Stimulated activated CD4-positive, alpha-beta T cell treated with anti-CD3 and anti-CD28 coated beads, Interleukin-2, amount 100 ng/mL, for 48 hours (primary cell): ENCODE data around the gene MVP.
"Not testable (repeated sequence)": the region's sequence is repeated elsewhere in the genome, so short reads cannot be mapped to it uniquely, and the experiment has no call there.

Experiments used
- DNase-seq, 2 donors: peaks; one replicate each; pipeline ENCODE4 v3.0.0-alpha.2; 2020

The MVP gene

DNA sequence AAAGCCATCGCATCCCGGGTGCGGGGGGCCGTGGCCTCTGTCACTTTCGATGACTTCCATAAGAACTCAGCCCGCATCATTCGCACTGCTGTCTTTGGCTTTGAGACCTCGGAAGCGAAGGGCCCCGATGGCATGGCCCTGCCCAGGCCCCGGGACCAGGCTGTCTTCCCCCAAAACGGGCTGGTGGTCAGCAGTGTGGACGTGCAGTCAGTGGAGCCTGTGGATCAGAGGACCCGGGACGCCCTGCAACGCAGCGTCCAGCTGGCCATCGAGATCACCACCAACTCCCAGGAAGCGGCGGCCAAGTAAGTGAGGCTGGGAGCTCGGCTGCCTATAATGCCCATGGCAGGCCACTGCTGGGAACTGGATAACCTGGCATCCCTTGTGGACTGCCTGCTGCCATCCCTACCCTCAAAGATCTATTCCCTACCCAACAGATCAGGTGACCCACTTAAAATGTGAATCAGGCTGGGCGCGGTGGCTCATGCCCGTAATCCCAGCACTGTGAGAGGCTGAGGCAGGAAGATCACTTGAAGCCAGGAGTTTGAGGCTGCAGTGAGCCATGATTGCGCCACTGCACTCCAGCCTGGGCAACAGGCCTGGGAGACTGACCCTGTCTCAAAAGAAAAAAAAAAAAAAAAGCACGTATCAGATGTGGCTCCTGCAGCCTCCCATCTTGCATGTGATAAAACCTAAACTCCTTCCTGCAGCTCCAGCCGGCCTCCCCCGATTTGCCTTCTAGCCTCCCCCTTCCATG, 24.5 kb downstream of the MVP start:
- DNase-seq = no peak

DNA sequence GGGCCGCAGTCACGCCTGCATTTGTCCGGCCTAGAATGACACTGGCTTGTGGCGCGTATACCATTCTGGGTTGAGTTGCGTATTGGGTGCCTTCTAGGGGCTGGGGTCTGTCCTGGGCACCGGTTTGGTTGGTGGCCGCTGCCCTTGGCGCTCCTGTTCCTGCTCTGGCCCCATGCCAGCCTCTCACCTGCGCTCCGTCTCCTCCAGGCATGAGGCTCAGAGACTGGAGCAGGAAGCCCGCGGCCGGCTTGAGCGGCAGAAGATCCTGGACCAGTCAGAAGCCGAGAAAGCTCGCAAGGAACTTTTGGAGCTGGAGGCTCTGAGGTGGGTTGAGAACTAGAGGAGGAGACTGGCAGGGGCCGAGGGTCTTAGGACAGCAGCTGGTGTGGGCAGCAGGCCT, 25.4 kb downstream of the MVP start:
- no peak for DNase-seq

DNA sequence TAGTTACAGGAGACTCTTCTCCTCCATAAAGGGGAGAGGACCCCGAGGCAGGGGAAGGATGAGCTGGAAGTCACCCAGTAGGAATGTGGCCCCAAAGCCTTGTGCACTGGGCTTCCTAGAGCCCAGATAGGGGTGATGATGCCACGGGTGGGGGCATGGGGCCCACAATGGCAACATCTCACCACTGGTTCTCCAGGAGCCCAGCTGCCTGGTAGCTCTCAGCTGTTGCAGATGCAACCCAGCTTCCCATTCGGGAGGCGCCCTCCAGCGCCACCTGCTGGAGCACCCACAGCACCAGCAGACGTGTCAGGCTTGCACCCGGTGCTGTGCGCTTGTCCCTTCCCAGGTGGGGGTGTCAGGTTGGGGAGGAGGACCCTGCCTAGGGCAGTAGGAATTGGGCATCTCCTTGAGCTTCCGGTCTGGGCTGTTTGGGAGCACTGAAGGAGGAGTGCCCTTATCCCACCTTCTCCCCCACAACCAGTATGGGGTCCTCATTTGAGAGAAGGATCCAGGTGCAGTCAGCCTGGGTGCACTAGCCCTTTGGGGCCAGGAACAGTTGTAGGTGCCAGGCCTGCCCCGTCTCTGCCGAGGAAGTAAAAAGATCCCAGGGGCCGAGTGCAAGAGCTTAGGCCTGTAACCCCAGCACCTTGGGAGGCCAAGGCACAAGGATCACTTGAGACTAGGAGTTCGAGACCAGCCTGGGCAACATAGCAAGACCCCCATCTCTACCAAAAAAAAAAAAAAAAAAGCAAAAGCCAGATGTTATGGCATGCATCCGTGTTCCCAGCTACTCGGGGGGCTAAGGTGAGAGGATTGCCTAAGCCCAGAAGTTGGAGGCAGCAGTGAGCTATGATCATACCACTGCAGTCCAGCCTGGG, 28.4 kb downstream of the MVP start:
- DNase-seq = peak; percentile 87 to 89

GRCh38 chr16:29849505-29849904, 29.2 kb downstream of the MVP start:
- DNase-seq = no peak

GRCh38 chr16:29850998-29851397, 30.7 kb downstream of the MVP start:
- no peak for DNase-seq

- no peak for DNase-seq
These were observed 32.4 kb downstream of the MVP start for GRCh38 chr16:29852654-29853053.

GRCh38 chr16:29854520-29855100, 34.3 kb downstream of the MVP start:
- DNase-seq = no peak

- DNase-seq = no peak
These were observed 37.0 kb downstream of the MVP start for GRCh38 chr16:29857133-29857760.

DNA sequence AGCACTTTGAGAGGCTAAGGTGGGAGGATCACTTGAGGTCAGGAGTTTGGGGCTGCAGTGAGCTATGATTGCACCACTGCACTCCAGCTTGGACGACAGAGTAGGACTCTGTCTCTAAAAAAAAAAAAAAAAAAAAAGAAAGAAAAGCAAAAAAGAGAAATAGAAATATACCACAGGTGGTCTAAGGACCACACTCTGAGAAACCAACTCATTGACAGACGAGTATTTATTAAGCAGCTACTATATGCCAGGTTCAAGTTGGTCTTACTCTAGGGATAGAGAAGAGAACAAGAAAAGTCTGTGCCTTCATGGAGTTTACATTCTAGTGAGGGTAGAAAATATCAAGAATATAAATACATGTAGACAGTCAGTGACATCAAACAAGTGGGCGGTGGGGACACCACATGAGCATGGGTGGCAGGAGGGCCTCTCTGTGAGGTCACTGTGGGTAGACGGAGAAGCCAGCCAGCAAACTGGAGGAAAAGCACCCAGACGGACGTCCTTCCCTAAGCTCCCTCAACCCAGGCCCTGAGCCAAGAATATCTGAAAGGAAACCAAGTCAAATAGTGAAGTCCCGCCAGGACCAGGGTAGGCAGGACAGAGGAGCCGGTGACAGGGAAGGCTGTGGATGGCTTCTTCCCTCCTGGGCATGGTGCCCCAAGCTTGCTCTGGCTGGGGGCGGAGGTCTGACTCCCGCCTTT, 38.0 kb downstream of the MVP start:
- no peak for DNase-seq

- no peak for DNase-seq
These were observed 38.7 kb downstream of the MVP start for GRCh38 chr16:29858974-29859373.

- no peak for DNase-seq
These were observed 40.0 kb downstream of the MVP start for GRCh38 chr16:29860218-29860617.

GRCh38 chr16:29862383-29862883, 42.2 kb downstream of the MVP start:
- no peak for DNase-seq

GRCh38 chr16:29862884-29863668, 42.8 kb downstream of the MVP start, which contains the start of gene CDIPT:
Gene CDIPT (minus strand): TSS chr16:29863226. CDS start chr16:29862857, 369 bp downstream.
- peak; percentile 84 to 92 for DNase-seq

- DNase-seq = no peak
These were observed 43.4 kb downstream of the MVP start for GRCh38 chr16:29863669-29863984.

DNA sequence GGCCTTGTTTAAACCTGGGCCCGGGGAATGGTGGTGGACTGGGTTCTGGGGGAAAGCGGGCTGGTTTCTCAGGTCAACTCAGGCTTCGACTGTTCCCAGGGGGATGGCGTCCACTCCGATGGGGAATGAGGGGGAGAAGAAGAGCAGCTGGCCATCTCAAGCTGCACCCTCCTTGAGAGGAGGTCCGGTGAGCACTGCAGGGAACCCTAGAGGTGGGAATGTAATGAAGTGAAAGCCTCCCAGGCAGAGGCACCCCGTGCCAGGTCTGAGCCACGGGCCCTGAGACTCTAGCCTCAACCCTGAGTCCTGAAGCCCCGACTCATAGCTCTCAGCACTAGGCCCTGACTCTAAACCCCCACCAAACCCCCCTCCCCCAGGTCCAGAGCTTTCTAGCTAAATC, 43.9 kb downstream of the MVP start:
- DNase-seq = no peak

- no peak for DNase-seq
These were observed 48.2 kb downstream of the MVP start for GRCh38 chr16:29868396-29869009.

GRCh38 chr16:29869067-29869466, 48.8 kb downstream of the MVP start:
- not testable (repeated sequence) for DNase-seq

GRCh38 chr16:29871822-29872546, 51.7 kb downstream of the MVP start:
- no peak for DNase-seq

- DNase-seq = no peak
These were observed 53.1 kb downstream of the MVP start for GRCh38 chr16:29873319-29873718.

DNA sequence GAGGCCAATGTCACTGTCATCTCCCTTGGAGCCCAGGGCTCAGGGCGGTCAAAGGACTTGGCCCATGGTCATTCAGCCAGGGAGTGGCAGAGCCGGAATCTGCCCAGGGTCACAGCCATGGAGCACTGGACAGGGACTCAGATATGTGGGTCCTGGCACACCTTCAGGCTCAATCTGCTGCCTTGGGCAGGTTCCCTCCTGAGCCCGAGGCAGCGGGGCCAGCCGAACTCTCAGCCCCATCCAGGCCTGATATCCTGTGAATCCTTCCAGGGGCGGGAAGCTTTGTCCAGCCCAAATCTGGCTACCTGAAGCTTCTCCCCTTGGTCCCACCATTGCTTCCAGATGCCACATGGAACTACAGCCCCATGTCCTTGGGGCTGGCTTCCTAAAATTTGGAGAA, 54.9 kb downstream of the MVP start:
- no peak for DNase-seq

GRCh38 chr16:29876217-29876593, 55.9 kb downstream of the MVP start:
- DNase-seq = no peak
